NOMO-1 treated with dmso at 0.1 percent for 144 hours (cell line): ENCODE results near the gene TMEM202.
"Not testable (repeated sequence)": the region's sequence is repeated elsewhere in the genome, so short reads cannot be mapped to it uniquely, and the experiment has no call there.

Experiments used
- DNase-seq: peaks from one replicate; lab custom pipeline; 2025; ENCODE audit not compliant: unreplicated experiment; lab: John Stamatoyannopoulos, UW

Gene TMEM202

DNA sequence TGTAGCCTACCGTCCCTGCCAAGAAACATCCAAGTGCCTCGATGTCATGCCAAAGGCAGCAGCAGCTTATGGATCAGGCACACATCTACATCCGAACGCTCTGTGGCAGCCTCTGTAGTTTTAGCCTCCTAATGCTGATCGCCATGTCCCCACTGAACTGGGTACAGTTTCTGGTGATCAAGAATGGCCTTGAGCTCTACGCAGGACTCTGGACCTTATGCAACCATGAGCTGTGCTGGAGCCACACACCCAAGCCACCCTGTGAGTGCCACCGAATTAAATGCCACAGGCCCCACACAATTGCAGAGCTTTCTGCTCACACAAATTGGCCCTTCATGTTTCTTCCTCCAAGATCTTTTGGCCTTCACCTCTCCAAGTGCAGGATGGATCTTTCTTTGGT is 543 bp downstream of the TMEM202 start:
- DNase-seq: no peak

DNA sequence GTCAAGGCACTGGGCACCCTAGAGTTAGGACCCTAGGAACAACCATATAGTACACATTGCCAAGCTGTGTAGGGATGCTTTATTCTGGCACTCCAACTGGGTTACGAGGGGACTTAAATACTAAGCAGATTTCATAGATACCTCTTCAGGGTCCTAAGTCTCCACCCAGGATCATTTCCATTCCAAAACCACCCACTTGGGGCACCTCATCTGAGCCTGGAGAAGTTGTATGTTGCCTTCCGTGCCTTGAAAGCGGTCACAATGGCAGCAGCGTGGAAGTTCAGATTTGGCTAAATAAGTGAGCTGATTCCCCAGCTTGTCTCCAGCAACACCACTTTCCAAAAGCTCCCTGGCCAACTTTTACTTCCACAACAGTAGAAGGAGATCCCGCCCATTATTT is 4.6 kb downstream of the TMEM202 start:
- DNase-seq: no peak

DNA sequence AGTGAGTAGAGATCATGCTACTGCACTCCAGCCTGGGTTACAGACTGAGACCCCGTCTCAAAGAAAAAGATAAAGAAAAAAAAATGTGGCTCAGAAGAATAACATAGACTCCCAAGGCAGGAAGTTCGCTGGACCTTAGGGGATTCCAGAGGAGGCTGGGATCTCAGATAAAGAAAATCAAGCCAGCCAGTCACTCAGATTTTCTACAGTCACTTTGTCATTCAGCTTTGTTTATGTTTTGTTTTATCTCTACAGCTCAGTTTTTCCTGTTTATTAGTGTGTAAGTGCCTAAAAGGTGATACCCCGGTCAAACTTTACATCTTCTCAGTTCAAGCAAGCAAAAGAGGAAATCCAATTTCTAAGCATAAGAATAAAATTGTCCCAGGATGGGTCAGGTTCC is 6.3 kb downstream of the TMEM202 start:
- no peak for DNase-seq

DNA sequence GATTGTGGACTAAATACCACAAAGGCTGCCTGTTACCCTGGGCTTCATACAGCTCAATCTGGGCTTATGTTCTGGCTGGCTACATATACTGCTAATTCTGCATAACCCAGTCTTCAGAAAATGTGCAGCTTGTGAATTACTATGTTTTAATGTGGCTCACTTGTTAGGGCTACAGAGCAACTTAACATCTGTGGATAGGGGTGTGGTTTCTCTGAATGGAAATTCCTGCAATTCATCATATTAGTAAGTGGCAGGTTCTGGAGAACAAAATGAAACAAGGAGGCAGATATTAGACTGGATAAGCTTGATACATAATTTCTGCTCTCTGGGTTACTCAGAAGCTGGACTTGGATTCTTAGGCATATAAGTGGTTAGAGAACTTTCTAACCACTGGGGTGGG is 6.7 kb downstream of the TMEM202 start:
- no peak for DNase-seq

DNA sequence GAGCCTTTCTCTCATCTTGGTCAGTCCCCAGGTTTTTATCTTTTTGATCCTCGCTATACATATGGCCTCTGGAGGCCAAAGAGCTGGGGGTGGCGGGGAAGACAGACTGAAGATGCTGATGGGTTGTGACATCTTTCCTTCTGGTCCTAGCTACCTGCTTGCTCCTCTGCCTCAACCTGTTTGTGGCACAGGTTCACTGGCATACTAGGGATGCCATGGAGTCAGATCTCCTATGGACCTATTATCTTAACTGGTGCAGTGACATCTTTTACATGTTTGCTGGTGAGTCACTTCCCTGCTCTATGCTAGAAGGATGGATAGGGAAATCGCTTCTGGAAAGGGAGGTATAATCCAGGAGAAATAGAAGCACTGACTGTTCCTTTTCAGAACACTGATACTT is 8.8 kb downstream of the TMEM202 start:
- no peak for DNase-seq

DNA sequence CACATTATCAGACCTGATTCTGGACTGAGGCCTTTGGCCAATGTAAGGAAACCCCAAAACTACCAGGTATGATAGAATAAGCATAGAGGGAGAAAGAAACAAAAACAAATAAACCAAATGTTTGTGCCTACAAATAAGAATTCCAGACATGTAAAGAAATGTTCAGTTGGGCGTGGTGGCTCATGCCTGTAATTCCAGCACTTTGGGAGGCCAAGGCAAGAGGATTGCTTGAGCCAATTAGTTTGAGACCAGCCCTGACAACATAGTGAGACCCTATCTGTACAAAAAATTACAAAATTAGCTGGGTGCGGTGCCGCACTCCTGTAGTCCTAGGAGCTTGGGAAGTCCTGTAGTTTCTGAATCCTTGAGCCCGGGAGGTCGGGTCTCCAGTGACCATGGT is 13.0 kb downstream of the TMEM202 start:
- DNase-seq: no peak

DNA sequence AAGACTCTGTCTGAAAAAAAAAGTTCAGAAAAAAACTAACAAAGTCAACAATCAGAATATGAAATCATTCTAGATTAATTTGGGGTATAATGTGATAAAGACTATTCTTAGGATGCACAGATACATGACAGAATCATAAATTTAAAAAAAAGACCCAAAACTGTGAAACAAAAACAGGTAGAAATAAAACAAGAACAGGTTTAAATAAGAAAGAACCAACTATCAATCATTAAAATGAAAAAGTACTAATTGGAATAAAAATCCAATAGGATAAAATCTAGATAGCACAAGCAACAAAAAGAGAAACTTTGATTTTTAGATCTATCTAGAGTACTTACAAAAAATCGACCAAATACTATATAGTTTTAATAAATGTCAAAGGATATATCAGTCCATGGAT is 13.4 kb downstream of the TMEM202 start:
- no peak for DNase-seq

DNA sequence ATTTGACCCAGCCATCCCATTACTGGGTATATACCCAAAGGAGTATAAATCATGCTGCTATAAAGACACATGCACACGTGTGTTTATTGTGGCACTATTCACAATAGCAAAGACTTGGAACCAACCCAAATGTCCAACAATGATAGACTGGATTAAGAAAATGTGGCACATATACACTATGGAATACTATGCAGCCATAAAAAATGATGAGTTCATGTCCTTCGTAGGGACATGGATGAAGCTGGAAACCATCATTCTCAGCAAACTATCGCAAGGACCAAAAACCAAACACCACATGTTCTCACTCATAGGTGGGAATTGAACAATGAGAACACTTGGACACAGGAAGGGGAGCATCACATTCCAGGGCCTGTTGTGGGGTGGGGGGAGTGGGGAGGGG is 15.2 kb downstream of the TMEM202 start:
- not testable (repeated sequence) for DNase-seq

DNA sequence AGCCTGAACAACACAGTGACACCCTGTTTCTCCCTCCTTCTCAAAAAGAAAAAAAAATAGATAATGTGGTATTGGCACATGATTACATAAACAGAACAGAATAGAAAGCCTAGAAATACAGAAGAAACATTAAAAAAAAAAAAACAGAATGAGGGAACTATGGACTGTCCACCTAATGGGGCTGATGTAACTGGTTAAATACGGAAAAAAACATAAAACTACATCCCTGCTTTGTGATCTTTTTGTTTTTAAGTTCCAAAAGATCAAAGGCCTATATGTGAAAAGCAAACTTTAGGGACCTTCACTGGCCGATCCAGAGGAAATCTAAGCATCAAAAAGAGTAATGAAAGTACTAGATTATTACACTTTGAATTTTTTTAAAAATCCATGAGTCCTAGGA is 17.2 kb downstream of the TMEM202 start:
- no peak for DNase-seq

DNA sequence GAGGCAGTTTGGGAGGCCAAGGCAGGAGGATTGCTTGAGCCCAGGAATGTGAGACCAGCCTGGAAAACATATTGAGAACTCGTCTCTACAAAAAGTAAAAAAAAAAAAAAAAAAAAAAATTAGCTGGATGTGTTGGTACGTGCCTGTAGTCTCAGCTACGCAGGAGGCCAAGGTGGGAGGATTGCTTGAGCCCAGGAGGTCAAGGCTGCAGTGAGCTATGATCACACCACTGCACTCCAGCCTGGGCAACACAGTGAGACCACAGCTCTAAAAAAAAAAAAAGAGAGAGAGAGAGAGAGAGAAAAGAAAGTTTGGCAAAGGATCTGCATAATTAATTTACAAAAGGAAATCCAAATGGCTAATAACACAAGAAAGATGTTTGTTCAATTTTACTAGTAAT is 21.7 kb downstream of the TMEM202 start:
- not testable (repeated sequence) for DNase-seq

DNA sequence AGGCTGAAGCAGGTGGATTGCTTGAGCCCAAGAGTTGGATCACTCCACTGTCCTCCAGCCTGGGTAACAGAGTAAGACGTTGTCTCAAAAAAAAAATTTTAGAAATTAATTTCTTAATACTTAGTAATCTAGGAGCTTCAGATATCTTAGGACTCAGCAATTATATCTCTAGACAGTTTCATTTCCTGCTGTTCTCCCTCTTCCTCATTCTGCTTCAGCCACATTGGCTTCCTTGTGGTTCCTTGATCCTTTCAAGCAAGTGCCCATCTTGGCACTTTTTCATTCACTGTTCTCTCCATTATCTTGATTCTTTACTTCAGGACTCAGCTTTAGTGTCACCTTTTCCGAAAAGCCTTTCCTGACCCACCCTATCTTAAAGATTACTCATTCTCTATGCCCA is 22.5 kb downstream of the TMEM202 start:
- peak; percentile 69 for DNase-seq

DNA sequence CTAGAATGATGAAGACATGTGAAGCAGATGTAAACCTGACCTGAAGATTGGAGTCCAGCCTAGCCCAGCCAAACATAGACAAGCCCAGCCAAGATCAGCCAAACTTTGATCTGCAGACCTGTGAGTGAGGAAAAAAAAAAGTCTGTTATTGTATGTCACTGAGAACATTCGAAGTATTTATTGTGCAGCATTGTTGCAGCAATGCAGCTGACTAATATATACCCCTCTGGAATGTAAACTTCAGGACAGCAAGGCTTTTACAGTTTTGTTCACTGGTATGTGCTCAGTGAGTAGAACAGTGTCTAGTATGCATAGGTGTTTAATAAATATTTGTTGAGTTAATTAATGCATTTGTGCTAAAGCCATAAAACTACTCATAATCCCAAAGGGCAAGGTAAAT is 23.4 kb downstream of the TMEM202 start:
- no peak for DNase-seq

DNA sequence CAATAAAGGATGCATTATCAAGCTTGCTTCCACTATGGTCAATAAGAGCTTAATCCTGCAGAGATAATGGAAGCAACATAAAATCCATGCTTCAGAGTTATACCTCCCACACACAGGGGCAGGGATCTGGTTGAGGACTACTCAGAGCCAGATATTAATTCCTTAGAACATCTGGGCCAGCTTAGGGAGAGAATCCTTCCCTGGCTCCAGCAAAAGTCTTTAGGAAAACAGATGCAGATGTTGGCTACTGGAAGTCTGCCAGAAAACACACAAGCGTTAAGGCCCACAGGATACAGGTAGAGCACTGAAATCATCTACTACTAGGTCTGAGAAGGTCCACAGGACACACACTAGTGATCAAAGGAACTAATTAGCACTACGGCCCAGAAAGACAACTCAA is 25.2 kb downstream of the TMEM202 start:
- no peak for DNase-seq

DNA sequence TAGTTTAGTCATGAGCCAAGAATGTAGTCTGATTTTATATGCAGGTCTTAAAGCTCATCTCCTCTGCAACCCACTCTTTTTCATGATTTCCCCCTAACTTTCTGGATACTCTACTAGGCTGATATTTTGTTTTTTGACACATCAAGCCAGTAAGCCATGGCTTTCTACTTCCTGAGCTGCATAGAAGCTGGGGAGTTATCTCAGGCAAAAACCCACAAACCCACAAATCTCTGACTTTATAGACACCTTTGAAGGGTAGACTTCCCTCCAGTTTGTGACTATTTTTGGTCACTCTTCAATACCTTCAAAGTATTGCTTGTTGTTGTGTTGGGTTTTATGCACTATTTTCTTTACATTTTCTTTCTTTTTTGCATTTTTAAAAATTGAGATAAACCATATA is 28.6 kb downstream of the TMEM202 start:
- no peak for DNase-seq

DNA sequence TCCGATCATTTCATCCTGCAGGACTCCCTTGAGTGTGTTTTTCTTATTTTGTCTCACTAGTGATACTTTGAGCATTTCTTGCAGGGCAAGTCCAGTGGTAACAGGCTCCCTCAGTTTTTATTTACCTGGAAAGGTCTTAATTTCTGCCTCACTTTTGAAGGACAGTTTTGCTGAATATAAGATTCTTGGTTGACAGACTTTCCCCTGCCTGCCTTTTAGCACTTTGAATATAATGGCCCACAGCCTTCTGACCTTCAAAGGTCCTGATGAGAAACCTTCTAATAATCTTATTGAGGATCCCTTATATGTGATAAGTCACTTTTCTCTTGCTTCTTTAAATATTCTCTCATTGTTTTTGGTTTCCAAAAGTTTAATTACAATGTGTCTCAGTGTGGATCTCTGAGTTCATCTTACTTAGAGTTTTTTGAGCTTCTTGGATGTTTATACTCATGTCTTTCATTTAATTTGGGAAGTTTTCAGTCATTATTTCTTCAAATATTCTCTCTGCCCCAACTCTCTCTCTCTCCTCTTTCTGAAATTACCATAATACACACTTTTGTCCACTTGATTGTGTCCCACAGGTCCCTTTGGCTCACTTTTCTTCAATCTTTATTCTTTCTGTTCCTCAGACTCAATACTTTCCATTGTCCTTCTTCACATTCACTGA is 39.7 kb downstream of the TMEM202 start:
- no peak for DNase-seq

DNA sequence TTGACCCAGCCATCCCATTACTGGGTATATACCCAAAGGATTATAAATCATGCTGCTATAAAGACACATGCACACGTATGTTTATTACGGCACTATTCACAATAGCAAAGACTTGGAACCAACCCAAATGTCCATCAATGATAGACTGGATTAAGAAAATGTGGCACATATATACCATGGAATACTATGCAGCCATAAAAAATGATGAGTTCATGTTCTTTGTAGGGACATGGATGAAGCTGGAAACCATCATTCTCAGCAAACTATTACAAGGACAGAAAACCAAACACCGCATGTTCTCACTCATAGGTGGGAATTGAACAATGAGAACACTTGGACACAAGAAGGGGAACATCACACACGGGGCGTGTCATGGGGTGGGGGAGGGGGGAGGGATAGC is 44.7 kb downstream of the TMEM202 start:
- DNase-seq: not testable (repeated sequence)

DNA sequence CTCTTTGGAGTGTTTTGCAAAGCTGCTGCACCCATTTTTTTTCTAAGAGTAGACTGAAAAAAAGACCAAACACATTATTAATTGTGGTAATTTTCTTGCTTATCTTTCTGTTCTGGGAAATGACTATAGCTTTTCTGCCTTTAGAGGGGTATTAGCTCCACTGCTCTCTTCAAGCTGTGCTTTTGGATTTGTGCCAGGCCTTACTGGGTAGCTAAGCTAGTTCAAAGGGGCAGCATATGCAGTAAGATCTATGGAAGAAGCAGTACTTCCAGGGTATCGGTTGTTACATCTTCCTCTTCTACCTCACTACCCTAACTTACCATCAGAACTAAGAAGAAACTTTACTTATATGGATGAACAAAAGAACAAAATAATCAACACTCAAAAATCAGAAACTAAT is 47.3 kb downstream of the TMEM202 start:
- DNase-seq: no peak

DNA sequence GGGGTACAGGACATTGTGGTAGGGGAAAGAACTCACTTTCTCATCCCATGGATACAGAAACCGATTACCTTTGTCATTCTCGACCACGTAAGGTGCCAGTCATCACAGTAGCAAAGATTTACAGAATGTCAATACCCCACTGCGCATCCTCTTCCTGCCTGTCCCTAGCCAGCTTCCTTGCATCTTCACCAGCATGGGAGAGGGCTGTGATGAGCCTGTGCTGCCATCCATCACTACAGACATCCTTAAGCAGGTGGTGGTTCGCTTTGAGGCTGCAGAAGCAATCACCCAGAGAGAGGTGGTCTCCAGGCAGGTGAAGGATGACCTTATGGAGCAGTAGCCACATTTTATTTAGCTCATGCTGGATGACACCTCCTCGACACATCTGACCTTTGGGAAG is 52.7 kb downstream of the TMEM202 start:
- no peak for DNase-seq

DNA sequence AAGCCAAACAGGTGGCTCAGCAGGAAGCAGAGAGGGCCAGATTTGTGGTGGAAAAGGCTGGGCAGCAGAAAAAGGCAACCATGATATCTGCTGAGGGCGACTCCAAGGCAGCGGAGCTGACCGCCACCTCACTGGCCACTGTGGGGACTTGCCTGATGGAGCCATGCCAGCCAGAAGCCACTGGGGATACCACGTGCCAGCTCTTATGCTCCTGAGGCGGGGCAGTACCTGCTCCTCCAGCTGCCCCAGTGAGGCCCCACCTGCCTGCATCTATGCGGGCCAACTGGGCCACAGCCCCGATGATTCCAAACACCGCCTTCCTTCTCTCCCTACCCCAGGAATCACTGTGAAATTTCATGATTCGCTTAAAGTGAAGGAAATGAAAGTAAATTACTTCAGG is 53.1 kb downstream of the TMEM202 start:
- no peak for DNase-seq

DNA sequence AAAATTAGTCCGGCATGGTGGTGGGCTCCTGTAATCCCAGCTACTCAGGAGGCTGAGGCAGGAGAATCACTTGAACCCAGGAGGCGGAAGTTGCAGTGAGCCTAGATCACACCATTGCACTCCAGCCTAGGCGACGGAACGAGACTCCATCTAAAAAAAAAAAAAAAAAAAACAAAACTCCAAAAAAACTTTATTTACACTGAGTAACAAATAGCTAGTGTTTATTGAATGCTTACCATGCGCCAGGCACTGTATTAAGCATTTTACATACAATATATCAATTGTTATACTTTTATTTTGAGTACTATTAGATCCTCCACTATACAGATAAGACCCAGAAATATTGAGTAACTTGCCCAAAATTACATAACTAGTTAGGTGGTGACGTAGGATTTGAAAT is 58.6 kb downstream of the TMEM202 start:
- DNase-seq: no peak
